K562 (cell line): ENCODE results near the gene CCDC33. TPM values are rescaled to one million over a fixed set of nuclear protein-coding genes. Genes with fewer than 3 reads are reported as not detected.

Experiments
- ATAC-seq: fragments of 200-7000 bp; cut with Tn5 transposase; 3 replicates; pipeline ENCODE4 v1.9.1; 2020; ENCODE audit warnings: moderate library complexity
- BruUV-seq: library from RNA; stranded (reverse); fragments of 400-500 nt; replicated peaks from 2 replicates; lab custom pipeline; 2021; lab: Mats Ljungman, UMichigan
- CTCF ChIA-PET: fragments of 300-600 bp; formaldehyde crosslinking; extraction: SDS; loops from one replicate; lab custom pipeline; 2021; ENCODE audit warnings: low intra/inter-chr PET ratio; lab: Yijun Ruan, JAX
- POLR2A ChIA-PET: fragments of 300-600, 350-650 bp; sonication (Branson Sonifier 250); formaldehyde crosslinking; extraction: SDS; loops from one replicate; lab custom pipeline; 2021; ENCODE audit warnings: antibody characterized with exemption, inconsistent platforms; lab: Yijun Ruan, JAX
- DNase-seq, 4 experiments: peaks; one replicate each; pipeline versions ENCODE4 v3.0.0 to v3.0.0-alpha.2; 2011 to 2018; ENCODE audit warnings: low spot score in 3 of 4, mixed read lengths in 3 of 4; ENCODE audit errors: extremely low read depth in 1 of 4
- FAIRE-seq: peaks from 2 replicates; lab custom pipeline; 2011; peaks lifted over from hg19 to GRCh38; lab: Jason Lieb, UNC
- H2AFZ ChIP-seq: 2 replicates; pipeline ENCODE4 v1.6.0; 2011; ENCODE audit warnings: low read depth, low read length, control low read depth, inconsistent platforms
- H3K27ac ChIP-seq: fragments of 200-600 bp; 3 replicates; pipeline ENCODE4 v1.8.0; 2011; ENCODE audit warnings: low read depth, mild to moderate bottlenecking, control low read depth, inconsistent platforms, low read length, moderate library complexity, mixed read lengths; ENCODE audit errors: extremely low read depth
- H3K27me3 ChIP-seq, 2 experiments: fragments of 300-600 bp in 1 of 2; 2 replicates in 1 of 2; 3 replicates in 1 of 2; pipeline versions ENCODE4 v1.6.0 to v1.8.0; 2011; ENCODE audit warnings: inconsistent platforms in 2 of 2, low read length in 2 of 2, mild to moderate bottlenecking in 1 of 2, mixed read lengths in 1 of 2, moderate library complexity in 1 of 2; ENCODE audit not compliant: control insufficient read depth in 2 of 2, insufficient read depth in 2 of 2
- H3K36me3 ChIP-seq: fragments of 300-600 bp; 3 replicates; pipeline ENCODE4 v1.8.0; 2011; ENCODE audit warnings: mild to moderate bottlenecking, low read length, inconsistent platforms; ENCODE audit not compliant: control insufficient read depth, insufficient read depth
- H3K4me1 ChIP-seq, 2 experiments: fragments of 200-600 bp in 1 of 2; replicated peaks in 1 of 2; 2 replicates in 1 of 2; 3 replicates in 1 of 2; pipeline versions ENCODE4 v1.5.1 to v1.8.0; 2011; ENCODE audit warnings: inconsistent platforms in 2 of 2, low read length in 2 of 2, mild to moderate bottlenecking in 1 of 2, mixed read lengths in 1 of 2, moderate library complexity in 1 of 2; ENCODE audit not compliant: control insufficient read depth in 2 of 2, insufficient read depth in 2 of 2
- H3K4me2 ChIP-seq: 2 replicates; pipeline ENCODE4 v1.6.1; 2011; ENCODE audit warnings: low read length, control low read depth, inconsistent platforms, mixed read lengths; ENCODE audit not compliant: insufficient read depth
- H3K4me3 ChIP-seq: fragments of 200-600 bp; sonication (generic), shearing (Covaris generic); 2 replicates; pipeline ENCODE4 v1.5.1; 2016; ENCODE audit warnings: control low read depth, inconsistent platforms
- H3K79me2 ChIP-seq: fragments of 200-600 bp; 3 replicates; pipeline ENCODE4 v1.8.0; 2011; ENCODE audit warnings: low read length, inconsistent platforms; ENCODE audit not compliant: control insufficient read depth, insufficient read depth
- H3K9ac ChIP-seq, 2 experiments: 2 replicates each; pipeline versions ENCODE4 v1.6.0 to v1.6.1; 2011; ENCODE audit warnings: low read depth in 2 of 2, low read length in 2 of 2, control low read depth in 1 of 2, inconsistent platforms in 1 of 2, mild to moderate bottlenecking in 1 of 2, mixed read lengths in 1 of 2; ENCODE audit not compliant: insufficient read depth in 1 of 2
- H3K9me1 ChIP-seq: one replicate; pipeline ENCODE4 v1.6.0; 2011; ENCODE audit warnings: inconsistent platforms, mild to moderate bottlenecking, low read length, moderate library complexity; ENCODE audit not compliant: control insufficient read depth, insufficient read depth
- H3K9me3 ChIP-seq: replicated peaks from 2 replicates; pipeline ENCODE4 v1.5.1; 2011; ENCODE audit warnings: low read depth, low read length, inconsistent platforms; ENCODE audit not compliant: control insufficient read depth, insufficient read depth
- H4K20me1 ChIP-seq: replicated peaks from 2 replicates; pipeline ENCODE4 v1.6.1; 2011; ENCODE audit warnings: low read length, inconsistent platforms, mixed read lengths; ENCODE audit not compliant: control insufficient read depth, insufficient read depth
- BACH1 ChIP-seq: fragments of 200-800 bp; sonication (Bioruptor generic); IDR thresholded peaks from 2 replicates; pipeline ENCODE4 v1.6.1; 2016; ENCODE audit warnings: missing genetic modification characterization, missing compliant biosample characterization
- GATAD2A ChIP-seq: fragments of 450-650 bp; IDR thresholded peaks from 2 replicates; pipeline ENCODE4 v1.6.1; 2017
- KDM4B ChIP-seq, 2 experiments: fragments of 450-650 bp in 1 of 2; sonication (generic) in 1 of 2; IDR thresholded peaks; 2 replicates each; pipeline ENCODE4 v1.6.1; 2016 to 2017; ENCODE audit warnings: borderline replicate concordance in 2 of 2, antibody characterized with exemption in 1 of 2, low read depth in 1 of 2, mild to moderate bottlenecking in 1 of 2
- PHF21A ChIP-seq: fragments of 450-650 bp; IDR thresholded peaks from 2 replicates; pipeline ENCODE4 v1.6.1; 2017; ENCODE audit warnings: low read depth, borderline replicate concordance
- SAP30 ChIP-seq: fragments of 200-600 bp; sonication (generic); IDR thresholded peaks from 2 replicates; pipeline ENCODE4 v1.6.1; 2012; ENCODE audit warnings: borderline replicate concordance, low read depth, mild to moderate bottlenecking, moderate library complexity, low read length, control low read depth, inconsistent platforms; ENCODE audit not compliant: insufficient read depth, poor library complexity, severe bottlenecking
- SMC3 ChIP-seq: conservative IDR thresholded peaks from 2 replicates; pipeline ENCODE4 v1.6.1; 2011; ENCODE audit warnings: low read depth, low read length, improper control_type of control experiment; ENCODE audit not compliant: insufficient read depth
- ZFP30 ChIP-seq: fragments of 250-450 bp; sonication (Bioruptor Pico); IDR thresholded peaks from 2 replicates; pipeline ENCODE4 v1.8.0; 2022; ENCODE audit warnings: moderate library complexity, mild to moderate bottlenecking, inconsistent platforms, borderline replicate concordance
- ZNF212 ChIP-seq: fragments of 450-650 bp; formaldehyde crosslinking; IDR thresholded peaks from 2 replicates; pipeline ENCODE4 v1.4.0; 2020; ENCODE audit warnings: mild to moderate bottlenecking
- WGBS: fragments of 100-300 bp; shearing (Covaris generic); methylation state at CpG from one replicate; pipeline ENCODE4 v1.1.6; 2016; ENCODE audit warnings: low coverage, mixed read lengths; ENCODE audit not compliant: insufficient coverage; ENCODE audit errors: missing lambda C conversion rate; 5-methylcytosine and 5-hydroxymethylcytosine counted together
- in situ Hi-C: fragments of 300-500 bp; cut with MboI; formaldehyde crosslinking; loops from 4 replicates; pipeline ENCODE4 v1.15.0; 2018; ENCODE audit warnings: inconsistent platforms, mixed read lengths
- intact Hi-C: fragments of 100-400 bp; cut with micrococcal nuclease; formaldehyde crosslinking; loops from 2 replicates; pipeline ENCODE4 v1.14.2; 2022
- polyA plus RNA-seq, 8 experiments: library from polyadenylated mRNA; depleted of rRNA in 4 of 8; stranded (reverse) in 5 of 8; unstranded in 3 of 8; fragments of >200 nt; fragmentation: Nextera tagmentation in 2 of 8; fragmentation: Illumina TruSeq in 1 of 8; extraction: Ambion mirVana in 2 of 8; extraction: Trizol in 1 of 8; gene quantifications; 2 replicates each; pipeline versions ENCODE4 v1.2.1 to v1.2.3, GENCODE V29; 2011 to 2014; ENCODE audit warnings: inconsistent platforms in 1 of 8, missing spikeins in 1 of 8
- total RNA-seq, 7 experiments: library from RNA; depleted of rRNA in 6 of 7; stranded (reverse); fragments of >200 nt in 6 of 7; fragmentation: Illumina TruSeq in 2 of 7; extraction: Trizol in 2 of 7; gene quantifications; 2 replicates each; pipeline versions ENCODE4 v1.2.1 to v1.2.3, GENCODE V29; 2011 to 2021; ENCODE audit warnings: low replicate concordance in 1 of 7
- TF ChIP-seq, protein P1 (sequence below): fragments of 450-650 bp; IDR thresholded peaks from 2 replicates; pipeline ENCODE4 v1.6.1; 2016; ENCODE audit warnings: missing biosample characterization, missing genetic modification characterization
- TF ChIP-seq, protein P2 (sequence below), 2 experiments: fragments of 250-450 bp in 1 of 2; fragments of 450-650 bp in 1 of 2; sonication (Bioruptor Pico) in 1 of 2; IDR thresholded peaks; 2 replicates each; pipeline versions ENCODE4 v1.6.1 to v1.8.0; 2016 to 2021; ENCODE audit warnings: mild to moderate bottlenecking in 2 of 2, moderate library complexity in 2 of 2, missing compliant biosample characterization in 1 of 2, missing genetic modification characterization in 1 of 2
- TF ChIP-seq, protein P3 (sequence below): fragments of 200-800 bp; sonication (Bioruptor generic); IDR thresholded peaks from 2 replicates; pipeline ENCODE4 v1.6.1; 2016; ENCODE audit warnings: missing genetic modification characterization, missing compliant biosample characterization
- TF ChIP-seq, protein P4 (sequence below): fragments of 250-450 bp; sonication (Bioruptor Pico); IDR thresholded peaks from 2 replicates; pipeline ENCODE4 v1.8.0; 2021; ENCODE audit warnings: borderline replicate concordance, mild to moderate bottlenecking, moderate library complexity; ENCODE audit not compliant: poor library complexity, severe bottlenecking

CCDC33 gene
- total and polyA plus RNA-seq, 9 of the 15 experiments (the other 6 are each of a cell fraction or from before 2014, with no cell fraction given), result 0.08 to 1.1 (median 0.15) TPM; not detected in 4

DNA sequence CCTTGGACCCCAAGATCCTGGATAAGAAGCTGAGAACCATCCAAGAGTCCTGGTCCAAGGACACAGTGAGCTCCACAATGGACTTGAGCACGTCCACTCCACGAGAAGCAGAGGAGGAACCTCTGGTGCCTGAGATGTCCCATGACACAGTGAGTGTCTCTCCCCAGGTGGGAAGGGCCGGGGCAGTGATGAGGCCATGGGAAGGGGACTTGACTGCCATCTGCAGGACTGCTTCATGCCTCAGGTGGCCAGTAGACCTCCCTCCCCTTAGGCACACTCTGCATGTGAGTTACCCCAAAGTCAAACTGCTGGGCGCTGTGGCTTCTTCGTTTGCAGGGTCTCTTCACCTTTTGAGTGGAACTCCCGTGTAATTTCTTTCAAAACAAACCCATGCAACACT lies 59.7 kb downstream of the CCDC33 start (continued):
- no peak for TF ChIP-seq ZFP30 (CRISPR knock-in tag)

DNA sequence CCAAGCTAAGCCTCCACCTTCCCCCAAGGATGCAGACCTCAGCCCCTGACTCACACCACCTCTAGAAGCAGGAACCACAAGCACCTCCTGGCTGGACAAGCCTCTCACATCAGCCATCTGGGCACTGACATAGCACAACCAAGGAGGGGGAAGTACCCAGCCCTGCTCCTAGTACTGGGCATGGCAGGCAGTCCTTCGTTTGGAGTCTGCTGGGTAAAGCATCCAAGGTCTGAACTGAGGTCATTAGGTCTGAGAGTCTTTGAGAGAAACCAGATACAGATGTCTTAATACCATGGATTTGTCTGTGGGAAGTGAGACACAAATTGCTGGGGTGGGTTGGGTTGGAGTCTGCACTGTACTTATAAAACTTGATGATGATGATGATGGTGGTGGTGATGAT lies 61.8 kb downstream of the CCDC33 start:
- ChIA-PET CTCF (no interaction called here), POLR2A (interaction anchor here (1.0 kb wide), 2 partner anchors 12 to 16 kb away, joined by 3 to 4 read pairs; no protein-coding TSS in a partner anchor)
- WGBS, result 0% methylated on average over 1 of the region's 1 CpG
- DNase-seq, result no peak
- Histone ChIP-seq H3K9me1 (no peaks in the 10 kb centered on the region), H3K36me3 (no peaks in the 10 kb centered on the region), H3K27ac (no peak overlapping the region), H3K4me2 (no peak overlapping the region), H2AFZ (no peak overlapping the region), H3K4me3 (no peak overlapping the region), H3K9me3 (no peaks in the 10 kb centered on the region), H3K4me1 (peaks cover 0 to 2% of the 10 kb centered on the region in 2 experiments; a peak in 1 of 5 replicates), H3K79me2 (no peaks in the 10 kb centered on the region), H3K9ac (no peak overlapping the region), H4K20me1 (peaks cover 15% of the 10 kb centered on the region; the same call in 1 of the 2 replicates), H3K27me3 (peaks cover 19 to 37% of the 10 kb centered on the region in 2 experiments; a peak in 4 of 5 replicates)
- in situ Hi-C loops, result loop anchor here (25.0 kb wide), 1 partner anchor 1661 kb away; no protein-coding TSS in a partner anchor
- no TSS peak for BruUV-seq
- no peak for FAIRE-seq
- ATAC-seq, result no peak
- intact Hi-C loops, result loop anchor here (10.0 kb wide), 1 partner anchor 53 kb away; no protein-coding TSS in a partner anchor
- TF ChIP-seq ZNF212 (CRISPR knock-in tag) (no peak), PHF21A (no peak), BACH1 (tag) (no peak), KDM4B (IDR thresholded peaks at IDR 0.05; ENCODE audit: borderline replicate concordance in 2 of 2, low read depth in 1 of 2) (no peak), SAP30 (no peak), SMC3 (no peak), GATAD2A (no peak)
- TF ChIP-seq, protein P1, sequence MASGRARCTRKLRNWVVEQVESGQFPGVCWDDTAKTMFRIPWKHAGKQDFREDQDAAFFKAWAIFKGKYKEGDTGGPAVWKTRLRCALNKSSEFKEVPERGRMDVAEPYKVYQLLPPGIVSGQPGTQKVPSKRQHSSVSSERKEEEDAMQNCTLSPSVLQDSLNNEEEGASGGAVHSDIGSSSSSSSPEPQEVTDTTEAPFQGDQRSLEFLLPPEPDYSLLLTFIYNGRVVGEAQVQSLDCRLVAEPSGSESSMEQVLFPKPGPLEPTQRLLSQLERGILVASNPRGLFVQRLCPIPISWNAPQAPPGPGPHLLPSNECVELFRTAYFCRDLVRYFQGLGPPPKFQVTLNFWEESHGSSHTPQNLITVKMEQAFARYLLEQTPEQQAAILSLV (tag), result no peak
- TF ChIP-seq, protein P2, sequence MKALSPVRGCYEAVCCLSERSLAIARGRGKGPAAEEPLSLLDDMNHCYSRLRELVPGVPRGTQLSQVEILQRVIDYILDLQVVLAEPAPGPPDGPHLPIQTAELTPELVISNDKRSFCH (CRISPR knock-in tag; IDR thresholded peaks at IDR 0.05), result no peak
- TF ChIP-seq, protein P2 (tag; IDR thresholded peaks at IDR 0.05), result no peak
- TF ChIP-seq, protein P3, sequence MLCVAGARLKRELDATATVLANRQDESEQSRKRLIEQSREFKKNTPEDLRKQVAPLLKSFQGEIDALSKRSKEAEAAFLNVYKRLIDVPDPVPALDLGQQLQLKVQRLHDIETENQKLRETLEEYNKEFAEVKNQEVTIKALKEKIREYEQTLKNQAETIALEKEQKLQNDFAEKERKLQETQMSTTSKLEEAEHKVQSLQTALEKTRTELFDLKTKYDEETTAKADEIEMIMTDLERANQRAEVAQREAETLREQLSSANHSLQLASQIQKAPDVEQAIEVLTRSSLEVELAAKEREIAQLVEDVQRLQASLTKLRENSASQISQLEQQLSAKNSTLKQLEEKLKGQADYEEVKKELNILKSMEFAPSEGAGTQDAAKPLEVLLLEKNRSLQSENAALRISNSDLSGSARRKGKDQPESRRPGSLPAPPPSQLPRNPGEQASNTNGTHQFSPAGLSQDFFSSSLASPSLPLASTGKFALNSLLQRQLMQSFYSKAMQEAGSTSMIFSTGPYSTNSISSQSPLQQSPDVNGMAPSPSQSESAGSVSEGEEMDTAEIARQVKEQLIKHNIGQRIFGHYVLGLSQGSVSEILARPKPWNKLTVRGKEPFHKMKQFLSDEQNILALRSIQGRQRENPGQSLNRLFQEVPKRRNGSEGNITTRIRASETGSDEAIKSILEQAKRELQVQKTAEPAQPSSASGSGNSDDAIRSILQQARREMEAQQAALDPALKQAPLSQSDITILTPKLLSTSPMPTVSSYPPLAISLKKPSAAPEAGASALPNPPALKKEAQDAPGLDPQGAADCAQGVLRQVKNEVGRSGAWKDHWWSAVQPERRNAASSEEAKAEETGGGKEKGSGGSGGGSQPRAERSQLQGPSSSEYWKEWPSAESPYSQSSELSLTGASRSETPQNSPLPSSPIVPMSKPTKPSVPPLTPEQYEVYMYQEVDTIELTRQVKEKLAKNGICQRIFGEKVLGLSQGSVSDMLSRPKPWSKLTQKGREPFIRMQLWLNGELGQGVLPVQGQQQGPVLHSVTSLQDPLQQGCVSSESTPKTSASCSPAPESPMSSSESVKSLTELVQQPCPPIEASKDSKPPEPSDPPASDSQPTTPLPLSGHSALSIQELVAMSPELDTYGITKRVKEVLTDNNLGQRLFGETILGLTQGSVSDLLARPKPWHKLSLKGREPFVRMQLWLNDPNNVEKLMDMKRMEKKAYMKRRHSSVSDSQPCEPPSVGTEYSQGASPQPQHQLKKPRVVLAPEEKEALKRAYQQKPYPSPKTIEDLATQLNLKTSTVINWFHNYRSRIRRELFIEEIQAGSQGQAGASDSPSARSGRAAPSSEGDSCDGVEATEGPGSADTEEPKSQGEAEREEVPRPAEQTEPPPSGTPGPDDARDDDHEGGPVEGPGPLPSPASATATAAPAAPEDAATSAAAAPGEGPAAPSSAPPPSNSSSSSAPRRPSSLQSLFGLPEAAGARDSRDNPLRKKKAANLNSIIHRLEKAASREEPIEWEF (CRISPR knock-in tag), result no peak
- TF ChIP-seq, protein P4, sequence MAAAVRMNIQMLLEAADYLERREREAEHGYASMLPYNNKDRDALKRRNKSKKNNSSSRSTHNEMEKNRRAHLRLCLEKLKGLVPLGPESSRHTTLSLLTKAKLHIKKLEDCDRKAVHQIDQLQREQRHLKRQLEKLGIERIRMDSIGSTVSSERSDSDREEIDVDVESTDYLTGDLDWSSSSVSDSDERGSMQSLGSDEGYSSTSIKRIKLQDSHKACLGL, result no peak
